ENCODE results near the gene CTDSPL2. TPM values are rescaled to one million over a fixed set of nuclear protein-coding genes. Genes with fewer than 3 reads are reported as not detected.
A peak's percentile ranks its signal among the peaks of the same experiment; 100 is the strongest.

CTDSPL2 gene
- total and polyA plus RNA-seq, 2 experiments from 2014 or later, result 42.2 to 86.2 TPM

- Histone ChIP-seq H3K4me1 (ENCODE audit: insufficient read depth) (peaks cover 9% of the 10 kb centered on the region), H3F3A (replicated peaks; ENCODE audit: low read depth) (peaks cover 22% of the 10 kb centered on the region; the same call in 1 of the 2 replicates), H3K4me2 (peak within 1 kb of the TSS; percentile 94), H2AFZ (peak within 1 kb of the TSS; percentile 96), H3K27ac (ENCODE audit: low read depth) (peak within 1 kb of the TSS; percentile 99), H4K20me1 (replicated peaks; ENCODE audit: insufficient read depth) (peaks cover 18% of the 10 kb centered on the region), H3K9me2 (ENCODE audit: insufficient read depth) (no peaks in the 10 kb centered on the region), H3K79me2 (replicated peaks; ENCODE audit: insufficient read depth) (peaks cover 59% of the 10 kb centered on the region), H3K27me3 (ENCODE audit: insufficient read depth) (no peaks in the 10 kb centered on the region), H3K36me3 (ENCODE audit: insufficient read depth) (peaks cover 20% of the 10 kb centered on the region; the same call in 1 of the 2 replicates), H3K4me3 (peak within 1 kb of the TSS; percentile 81)
- Mint-ChIP-seq H3K36me3 (ENCODE audit: low read depth) (peaks cover 54% of the 10 kb centered on the region), H3K4me1 (peaks cover 18% of the 10 kb centered on the region), H3K9me3 (no peaks in the 10 kb centered on the region), H3K27ac (peak within 1 kb of the TSS; percentile 92), H3K4me3 (peak within 1 kb of the TSS; percentile 83), H3K27me3 (ENCODE audit: insufficient read depth, low read depth, poor library complexity) (peaks cover 1% of the 10 kb centered on the region)
- TF ChIP-seq ZNF331 (CRISPR knock-in tag; IDR thresholded peaks at IDR 0.05; ENCODE audit: low read depth) (no peak), ETS1 (IDR thresholded peaks at IDR 0.05) (peak; percentile 30; the same call in 1 of the 2 replicates), POLR2AphosphoS5 (IDR thresholded peaks at IDR 0.05; ENCODE audit: low read depth) (peak; percentile 93), CREB1 (CRISPR knock-in tag; IDR thresholded peaks at IDR 0.05; ENCODE audit: low read depth) (peak; percentile 74), JUNB (IDR thresholded peaks at IDR 0.05; ENCODE audit: unreplicated experiment) (no peak), EZH2 (IDR thresholded peaks at IDR 0.05; ENCODE audit: low read depth, unreplicated experiment) (no peak), EZH2phosphoT487 (IDR thresholded peaks at IDR 0.05; ENCODE audit: unreplicated experiment) (no peak), REST (IDR thresholded peaks at IDR 0.05; ENCODE audit: unreplicated experiment) (no peak)
- peak; percentile 92 for ATAC-seq
- DNase-seq (ENCODE audit: low spot score), result peak; percentile 60
Observed at GRCh38 chr15:44536962-44537734, 109.7 kb downstream of the CTDSPL2 start, which contains the start of gene EIF3J. Gene EIF3J (plus strand): TSS chr15:44537147. CDS start chr15:44537195, 48 bp downstream.

- H3K9me2 ChIP-seq (ENCODE audit: insufficient read depth), result no peaks in the 10 kb centered on the region
- peak overlapping the region; percentile 94 for H3K4me2 ChIP-seq
- DNase-seq (ENCODE audit: low spot score) (peak; percentile 32), ATAC-seq (peak; percentile 6; the same call in 2 of the 3 replicates)
- H4K20me1 ChIP-seq (replicated peaks; ENCODE audit: insufficient read depth), result peaks cover 23% of the 10 kb centered on the region
- H3K27ac ChIP-seq (ENCODE audit: low read depth), result peak overlapping the region; percentile 97
- peaks cover 20% of the 10 kb centered on the region; the same call in 1 of the 2 replicates for H3K36me3 ChIP-seq (ENCODE audit: insufficient read depth)
- H3K4me3 Mint-ChIP-seq, result peak overlapping the region; percentile 83
- peaks cover 18% of the 10 kb centered on the region for H3K4me1 Mint-ChIP-seq
- H2AFZ ChIP-seq, result peak overlapping the region; percentile 86
- H3F3A ChIP-seq (replicated peaks; ENCODE audit: low read depth), result peaks cover 18% of the 10 kb centered on the region; the same call in 1 of the 2 replicates
- H3K27me3 ChIP-seq (ENCODE audit: insufficient read depth), result no peaks in the 10 kb centered on the region
- TF ChIP-seq ZNF462 (CRISPR knock-in tag; IDR thresholded peaks at IDR 0.05) (no peak), POLR2AphosphoS5 (IDR thresholded peaks at IDR 0.05; ENCODE audit: low read depth) (no peak)
- peaks cover 65% of the 10 kb centered on the region for H3K79me2 ChIP-seq (replicated peaks; ENCODE audit: insufficient read depth)
- H3K36me3 Mint-ChIP-seq (ENCODE audit: low read depth), result peaks cover 58% of the 10 kb centered on the region
- H3K4me3 ChIP-seq, result peak overlapping the region; percentile 81
- peaks cover 1% of the 10 kb centered on the region for H3K27me3 Mint-ChIP-seq (ENCODE audit: insufficient read depth, low read depth, poor library complexity)
- H3K4me1 ChIP-seq (ENCODE audit: insufficient read depth), result peaks cover 9% of the 10 kb centered on the region
- no peaks in the 10 kb centered on the region for H3K9me3 Mint-ChIP-seq
- H3K27ac Mint-ChIP-seq, result no peak overlapping the region
Observed at GRCh38 chr15:44537735-44538240, 110.4 kb downstream of the CTDSPL2 start.
